Endothelial cell (in vitro differentiated cells): ENCODE measurements around the gene CCDC73. TPM values are rescaled to one million over a fixed set of nuclear protein-coding genes. Genes with fewer than 3 reads are reported as not detected.

Experiments used
- DNase-seq: peaks from one replicate; pipeline ENCODE4 v3.0.0; 2021; ENCODE audit warnings: low spot score
- H3K27ac Mint-ChIP-seq: one replicate; pipeline ENCODE4 v1.8.0; 2021; ENCODE audit warnings: mixed read lengths, inconsistent platforms; ENCODE audit not compliant: unreplicated experiment
- H3K27me3 Mint-ChIP-seq: one replicate; pipeline ENCODE4 v1.8.0; 2021; ENCODE audit warnings: mild to moderate bottlenecking, moderate library complexity, mixed read lengths, inconsistent platforms; ENCODE audit not compliant: unreplicated experiment
- H3K36me3 Mint-ChIP-seq: one replicate; pipeline ENCODE4 v1.8.0; 2021; ENCODE audit warnings: mild to moderate bottlenecking, low read depth, mixed read lengths, inconsistent platforms; ENCODE audit not compliant: unreplicated experiment
- H3K4me1 Mint-ChIP-seq: one replicate; pipeline ENCODE4 v1.8.0; 2021; ENCODE audit warnings: mild to moderate bottlenecking, mixed read lengths, inconsistent platforms; ENCODE audit not compliant: unreplicated experiment
- H3K4me3 Mint-ChIP-seq: one replicate; pipeline ENCODE4 v1.8.0; 2021; ENCODE audit warnings: mild to moderate bottlenecking, mixed read lengths, inconsistent platforms; ENCODE audit not compliant: unreplicated experiment
- H3K9me3 Mint-ChIP-seq: one replicate; pipeline ENCODE4 v1.8.0; 2021; ENCODE audit warnings: mixed read lengths, inconsistent platforms; ENCODE audit not compliant: unreplicated experiment
- total RNA-seq: library from RNA; stranded (reverse); fragmentation: NEBNext Ultra II Directional; extraction: Animal tissue kit (Norgen Biotek cat#: 25700); gene quantifications from one replicate; pipeline ENCODE4 v1.2.1, GENCODE V29; 2021; ENCODE audit not compliant: unreplicated experiment
- TF ChIP-seq, protein P1 (sequence below): fragments of 200-600 bp; sonication (generic); IDR thresholded peaks from one replicate; pipeline ENCODE4 v1.5.0; 2021; ENCODE audit warnings: antibody characterized with exemption; ENCODE audit not compliant: unreplicated experiment

CCDC73 gene
- total RNA-seq, 1 donor from 2014 or later: not detected

DNA sequence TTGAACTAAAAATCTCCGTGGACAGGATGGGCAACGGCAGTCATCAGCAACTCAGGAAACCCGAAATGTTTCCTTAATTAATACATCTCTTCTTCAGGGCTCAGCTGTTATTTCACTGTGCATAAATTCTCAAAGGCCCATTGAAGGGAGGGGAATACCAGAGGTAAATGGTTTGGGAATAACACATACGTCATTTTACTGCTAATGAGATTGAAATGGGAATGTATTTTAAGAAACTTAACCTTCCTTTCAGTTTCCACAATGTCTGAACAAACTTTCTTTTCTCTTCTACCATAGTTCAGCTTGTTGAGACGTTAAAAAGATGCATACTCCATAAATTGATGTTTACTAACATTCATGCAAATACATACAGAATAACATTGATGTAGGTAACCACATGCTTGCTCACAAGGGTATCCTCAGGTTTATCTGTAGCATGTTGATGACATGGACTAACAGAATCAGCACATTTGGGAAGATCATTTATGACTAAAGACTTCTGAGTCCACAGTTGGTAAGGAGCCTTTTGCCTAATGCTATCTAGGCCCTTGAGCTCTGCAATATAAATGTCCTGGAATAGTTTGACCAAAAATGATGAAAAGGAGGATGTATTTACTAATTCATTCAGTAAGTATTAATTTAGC lies 27.6 kb upstream of the CCDC73 start:
- H3K4me3 Mint-ChIP-seq: no peak overlapping the region

DNA sequence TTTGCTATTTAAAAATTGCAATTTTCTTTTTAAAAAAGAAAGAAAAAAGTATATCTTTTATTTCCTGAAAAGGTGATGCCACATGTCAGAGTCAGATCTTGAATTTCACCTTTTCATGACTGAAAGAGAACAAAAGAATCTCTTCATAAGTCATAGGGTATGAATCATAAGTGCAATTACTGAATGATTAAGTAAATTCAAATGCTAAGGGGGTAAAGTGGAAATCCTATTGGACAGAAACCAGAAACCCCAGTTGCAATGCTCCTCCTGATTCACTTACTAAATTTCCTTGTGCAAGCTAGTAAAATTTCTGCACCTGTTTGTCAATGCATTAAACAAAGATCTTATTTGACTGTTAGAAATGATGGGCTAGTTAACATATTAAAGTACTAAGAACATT lies 27.1 kb upstream of the CCDC73 start:
- no peak overlapping the region for H3K4me3 Mint-ChIP-seq
- H3K4me1 Mint-ChIP-seq: no peaks in the 10 kb centered on the region
- H3K36me3 Mint-ChIP-seq: no peaks in the 10 kb centered on the region
- no peaks in the 10 kb centered on the region for H3K9me3 Mint-ChIP-seq
- H3K27me3 Mint-ChIP-seq: no peaks in the 10 kb centered on the region
- TF ChIP-seq, protein P1, sequence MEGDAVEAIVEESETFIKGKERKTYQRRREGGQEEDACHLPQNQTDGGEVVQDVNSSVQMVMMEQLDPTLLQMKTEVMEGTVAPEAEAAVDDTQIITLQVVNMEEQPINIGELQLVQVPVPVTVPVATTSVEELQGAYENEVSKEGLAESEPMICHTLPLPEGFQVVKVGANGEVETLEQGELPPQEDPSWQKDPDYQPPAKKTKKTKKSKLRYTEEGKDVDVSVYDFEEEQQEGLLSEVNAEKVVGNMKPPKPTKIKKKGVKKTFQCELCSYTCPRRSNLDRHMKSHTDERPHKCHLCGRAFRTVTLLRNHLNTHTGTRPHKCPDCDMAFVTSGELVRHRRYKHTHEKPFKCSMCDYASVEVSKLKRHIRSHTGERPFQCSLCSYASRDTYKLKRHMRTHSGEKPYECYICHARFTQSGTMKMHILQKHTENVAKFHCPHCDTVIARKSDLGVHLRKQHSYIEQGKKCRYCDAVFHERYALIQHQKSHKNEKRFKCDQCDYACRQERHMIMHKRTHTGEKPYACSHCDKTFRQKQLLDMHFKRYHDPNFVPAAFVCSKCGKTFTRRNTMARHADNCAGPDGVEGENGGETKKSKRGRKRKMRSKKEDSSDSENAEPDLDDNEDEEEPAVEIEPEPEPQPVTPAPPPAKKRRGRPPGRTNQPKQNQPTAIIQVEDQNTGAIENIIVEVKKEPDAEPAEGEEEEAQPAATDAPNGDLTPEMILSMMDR: no peak
- H3K27ac Mint-ChIP-seq: no peak overlapping the region
- DNase-seq: no peak

More for the DNA sequence above, 27.6 kb upstream of the CCDC73 start:
- no peak overlapping the region for H3K27ac Mint-ChIP-seq
- no peaks in the 10 kb centered on the region for H3K27me3 Mint-ChIP-seq
- H3K36me3 Mint-ChIP-seq: no peaks in the 10 kb centered on the region
- no peaks in the 10 kb centered on the region for H3K4me1 Mint-ChIP-seq
- DNase-seq: no peak
- no peaks in the 10 kb centered on the region for H3K9me3 Mint-ChIP-seq
- TF ChIP-seq, protein P1: no peak

GRCh38 chr11:32820497-32820896 lies 26.0 kb upstream of the CCDC73 start:
- TF ChIP-seq, protein P1: no peak
- H3K36me3 Mint-ChIP-seq: no peaks in the 10 kb centered on the region

DNA sequence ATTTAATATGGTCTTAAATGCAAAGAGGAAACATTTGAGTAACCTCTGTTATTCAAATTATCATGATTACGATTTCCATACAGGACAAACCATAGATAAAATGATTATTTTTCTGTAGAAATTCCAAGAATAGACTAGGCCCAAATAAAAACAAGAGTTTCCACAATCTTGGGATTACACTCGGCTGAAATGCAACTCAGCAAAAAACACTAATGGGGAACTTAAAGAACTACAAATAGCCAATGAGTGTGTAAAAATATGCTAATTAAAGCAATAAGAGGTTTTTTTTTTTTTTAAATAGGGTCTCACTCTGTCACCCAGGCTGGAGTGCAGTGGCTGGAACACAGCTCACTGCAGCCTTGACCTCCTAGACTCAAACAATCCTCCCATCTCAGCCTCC lies 24.7 kb upstream of the CCDC73 start:
- H3K27me3 Mint-ChIP-seq: no peaks in the 10 kb centered on the region
- no peaks in the 10 kb centered on the region for H3K9me3 Mint-ChIP-seq
- no peak overlapping the region for H3K4me3 Mint-ChIP-seq
- H3K36me3 Mint-ChIP-seq: no peaks in the 10 kb centered on the region
- TF ChIP-seq, protein P1: no peak
- DNase-seq: no peak
- H3K27ac Mint-ChIP-seq: no peak overlapping the region
- no peaks in the 10 kb centered on the region for H3K4me1 Mint-ChIP-seq

More at GRCh38 chr11:32820497-32820896, 26.0 kb upstream of the CCDC73 start:
- no peaks in the 10 kb centered on the region for H3K27me3 Mint-ChIP-seq
- H3K9me3 Mint-ChIP-seq: no peaks in the 10 kb centered on the region
- DNase-seq: no peak
- no peaks in the 10 kb centered on the region for H3K4me1 Mint-ChIP-seq
- no peak overlapping the region for H3K4me3 Mint-ChIP-seq
- no peak overlapping the region for H3K27ac Mint-ChIP-seq

GRCh38 chr11:32817852-32818183 lies 23.4 kb upstream of the CCDC73 start:
- Mint-ChIP-seq H3K4me1 (no peaks in the 10 kb centered on the region), H3K27ac (no peak overlapping the region), H3K4me3 (no peak overlapping the region), H3K36me3 (no peaks in the 10 kb centered on the region), H3K27me3 (no peaks in the 10 kb centered on the region), H3K9me3 (no peaks in the 10 kb centered on the region)
- DNase-seq: no peak
- TF ChIP-seq, protein P1: no peak
